ENCODE measurements around the gene PSPH.

DNA sequence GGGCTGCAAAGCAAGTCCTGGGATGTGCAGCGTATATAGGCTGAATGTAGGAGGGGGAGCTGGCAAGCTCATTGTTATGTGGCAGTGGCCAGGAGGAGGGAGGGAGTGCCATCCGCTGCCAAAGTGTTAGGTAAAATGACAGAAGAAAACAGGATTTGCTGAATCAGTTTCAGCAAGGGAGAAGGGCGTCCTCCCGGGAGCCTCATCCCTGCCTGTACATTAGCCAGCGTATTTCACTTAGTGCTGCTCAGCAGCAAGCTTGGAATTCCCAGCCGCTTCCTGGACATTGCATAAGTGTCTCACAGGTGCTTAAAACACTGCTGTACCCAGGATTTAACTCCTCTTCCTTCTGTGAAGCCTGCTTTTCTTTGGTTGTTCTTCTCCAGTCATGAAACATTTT, 84.4 kb downstream of the PSPH start:
- no peak for TF ChIP-seq POLR2A (IDR thresholded peaks at IDR 0.05; ENCODE audit: low read depth, low read length)
- no peak for TF ChIP-seq CTCF (IDR thresholded peaks at IDR 0.05; ENCODE audit: extremely low read depth in 1 of 2, insufficient read depth in 1 of 2, low read depth in 1 of 2, low read length in 2 of 2)
- no peak for TF ChIP-seq POLR2AphosphoS5 (IDR thresholded peaks at IDR 0.05; ENCODE audit: insufficient read depth, low read depth, low read length)
- no peak for TF ChIP-seq EZH2 (IDR thresholded peaks at IDR 0.05; ENCODE audit: borderline replicate concordance, low read depth, low read length, severe bottlenecking)

All from endothelial cell of umbilical vein (primary cell).